Karpas-422 (cell line): ENCODE results near the gene PHRF1. TPM values are rescaled to one million over a fixed set of nuclear protein-coding genes. Genes with fewer than 3 reads are reported as not detected.
"Not testable (repeated sequence)": the region's sequence is repeated elsewhere in the genome, so short reads cannot be mapped to it uniquely, and the experiment has no call there.

Experiments used
- DNase-seq: peaks from one replicate; pipeline ENCODE4 v3.0.0-alpha.2; 2015
- H2AFZ ChIP-seq: fragments of 200-600 bp; sonication (generic); 2 replicates; pipeline ENCODE4 v1.6.1; 2014; ENCODE audit warnings: antibody characterized with exemption, low read length, mixed read lengths
- H3K27ac ChIP-seq: fragments of 200-600 bp; sonication (generic); 2 replicates; pipeline ENCODE4 v1.5.1; 2014; ENCODE audit warnings: mild to moderate bottlenecking, low read length, moderate library complexity
- H3K27me3 ChIP-seq: fragments of 200-600 bp; sonication (generic); 2 replicates; pipeline ENCODE4 v1.6.1; 2014; ENCODE audit warnings: low read length, mixed read lengths
- H3K36me3 ChIP-seq: fragments of 200-600 bp; sonication (generic); 2 replicates; pipeline ENCODE4 v1.6.1; 2014; ENCODE audit warnings: low read length, mixed read lengths; ENCODE audit not compliant: insufficient read depth
- H3K4me1 ChIP-seq: fragments of 200-600 bp; sonication (generic); 2 replicates; pipeline ENCODE4 v1.6.1; 2014; ENCODE audit warnings: mild to moderate bottlenecking, low read length, mixed read lengths
- H3K4me2 ChIP-seq: fragments of 200-600 bp; sonication (generic); 2 replicates; pipeline ENCODE4 v1.6.1; 2014; ENCODE audit warnings: low read length, low read depth, mild to moderate bottlenecking; ENCODE audit not compliant: poor library complexity, severe bottlenecking
- H3K4me3 ChIP-seq: fragments of 200-600 bp; sonication (generic); 2 replicates; pipeline ENCODE4 v1.5.1; 2014; ENCODE audit warnings: mild to moderate bottlenecking, antibody characterized with exemption, low read length, mixed read lengths
- H3K79me2 ChIP-seq: fragments of 200-600 bp; sonication (generic); 2 replicates; pipeline ENCODE4 v1.6.1; 2014; ENCODE audit warnings: mild to moderate bottlenecking, low read length, mixed read lengths
- H3K9ac ChIP-seq: fragments of 200-600 bp; sonication (generic); 2 replicates; pipeline ENCODE4 v1.6.0; 2014; ENCODE audit warnings: low read length
- H3K9me2 ChIP-seq: fragments of 200-600 bp; sonication (generic), shearing (Covaris generic); replicated peaks from 2 replicates; pipeline ENCODE4 v1.6.0; 2014; ENCODE audit warnings: mild to moderate bottlenecking, low read length, moderate library complexity; ENCODE audit not compliant: insufficient read depth
- H3K9me3 ChIP-seq: fragments of 300-700, 200-600 bp; sonication (generic); 2 replicates; pipeline ENCODE4 v1.6.1; 2014; ENCODE audit warnings: low read length, mixed read lengths
- H4K20me1 ChIP-seq: fragments of 200-600 bp; sonication (generic); 2 replicates; pipeline ENCODE4 v1.6.1; 2014; ENCODE audit warnings: mild to moderate bottlenecking, antibody characterized with exemption, low read length, low read depth; ENCODE audit not compliant: insufficient read depth
- total RNA-seq: library from RNA; depleted of rRNA; stranded (reverse); fragments of >200 nt; shearing (Covaris generic); gene quantifications from 2 replicates; pipeline ENCODE4 v1.2.3, GENCODE V29; 2014; ENCODE audit warnings: low replicate concordance

The PHRF1 gene
- total RNA-seq, 1 experiment from 2014 or later: 8.7 TPM

GRCh38 chr11:643849-644738 lies 67.8 kb downstream of the PHRF1 start:
- peaks cover 6% of the 10 kb centered on the region; the same call in 1 of the 2 replicates for H3K36me3 ChIP-seq
- H3K27me3 ChIP-seq: no peaks in the 10 kb centered on the region
- no peaks in the 10 kb centered on the region for H3K9me3 ChIP-seq
- no peak overlapping the region for H3K4me2 ChIP-seq
- H3K9me2 ChIP-seq: no peaks in the 10 kb centered on the region
- no peak overlapping the region for H2AFZ ChIP-seq
- H3K79me2 ChIP-seq: no peaks in the 10 kb centered on the region
- DNase-seq: no peak
- H3K27ac ChIP-seq: no peak overlapping the region
- H3K4me3 ChIP-seq: no peak overlapping the region
- H3K4me1 ChIP-seq: peaks cover 13% of the 10 kb centered on the region
- no peaks in the 10 kb centered on the region for H4K20me1 ChIP-seq
- H3K9ac ChIP-seq: no peak overlapping the region

GRCh38 chr11:645536-645935 lies 69.3 kb downstream of the PHRF1 start:
- Histone ChIP-seq H2AFZ (no peak overlapping the region), H3K4me1 (peaks cover 13% of the 10 kb centered on the region), H3K4me3 (no peak overlapping the region), H3K27ac (0 out of 2 replicates have a peak overlapping the region, but pooled peaks have one; percentile 68), H3K27me3 (no peaks in the 10 kb centered on the region), H3K9me3 (no peaks in the 10 kb centered on the region), H3K79me2 (no peaks in the 10 kb centered on the region), H3K4me2 (no peak overlapping the region), H3K9me2 (no peaks in the 10 kb centered on the region), H3K36me3 (peaks cover 6% of the 10 kb centered on the region; the same call in 1 of the 2 replicates), H3K9ac (no peak overlapping the region), H4K20me1 (no peaks in the 10 kb centered on the region)
- no peak for DNase-seq

GRCh38 chr11:646214-646613 lies 69.9 kb downstream of the PHRF1 start:
- Histone ChIP-seq H4K20me1 (no peaks in the 10 kb centered on the region), H3K9ac (no peak overlapping the region), H2AFZ (no peak overlapping the region), H3K79me2 (no peaks in the 10 kb centered on the region), H3K4me3 (no peak overlapping the region), H3K9me2 (no peaks in the 10 kb centered on the region), H3K27ac (peak overlapping the region; percentile 68), H3K4me2 (no peak overlapping the region), H3K27me3 (no peaks in the 10 kb centered on the region), H3K4me1 (peaks cover 13% of the 10 kb centered on the region), H3K36me3 (peaks cover 6% of the 10 kb centered on the region; the same call in 1 of the 2 replicates), H3K9me3 (no peaks in the 10 kb centered on the region)
- DNase-seq: no peak

- not testable (repeated sequence) for H4K20me1 ChIP-seq, H3K36me3 ChIP-seq, H3K79me2 ChIP-seq, H3K4me3 ChIP-seq, H3K27me3 ChIP-seq, H3K9me3 ChIP-seq, H3K27ac ChIP-seq, H3K9me2 ChIP-seq, DNase-seq, H3K4me2 ChIP-seq, H2AFZ ChIP-seq, H3K9ac ChIP-seq
- peaks cover 13% of the 10 kb centered on the region for H3K4me1 ChIP-seq
These were observed 71.4 kb downstream of the PHRF1 start for GRCh38 chr11:647672-648158.

GRCh38 chr11:650482-650881 lies 74.2 kb downstream of the PHRF1 start:
- DNase-seq: no peak
- Histone ChIP-seq H3K4me3 (no peak overlapping the region), H3K27me3 (no peaks in the 10 kb centered on the region), H3K4me1 (peaks cover 11% of the 10 kb centered on the region), H3K9me3 (no peaks in the 10 kb centered on the region), H2AFZ (no peak overlapping the region), H3K4me2 (no peak overlapping the region), H3K36me3 (peaks cover 3% of the 10 kb centered on the region; the same call in 1 of the 2 replicates), H3K9me2 (no peaks in the 10 kb centered on the region), H3K9ac (no peak overlapping the region), H3K27ac (no peak overlapping the region), H4K20me1 (0 out of 2 replicates have a peak, but pooled peaks cover 12% of the 10 kb centered on the region), H3K79me2 (no peaks in the 10 kb centered on the region)

GRCh38 chr11:653136-653535 lies 76.9 kb downstream of the PHRF1 start:
- H3K36me3 ChIP-seq, H3K4me1 ChIP-seq, H3K9me2 ChIP-seq, DNase-seq, H3K9me3 ChIP-seq, H3K27me3 ChIP-seq, H3K9ac ChIP-seq, H3K4me3 ChIP-seq, H3K4me2 ChIP-seq, H2AFZ ChIP-seq, H3K27ac ChIP-seq, H3K79me2 ChIP-seq: not testable (repeated sequence)
- peaks cover 29% of the 10 kb centered on the region for H4K20me1 ChIP-seq

GRCh38 chr11:653837-654236 lies 77.6 kb downstream of the PHRF1 start:
- H3K36me3 ChIP-seq: peaks cover 5% of the 10 kb centered on the region; the same call in 1 of the 2 replicates
- H3K9me2 ChIP-seq: no peaks in the 10 kb centered on the region

GRCh38 chr11:654444-654843 lies 78.2 kb downstream of the PHRF1 start:
- not testable (repeated sequence) for H3K4me1 ChIP-seq, H2AFZ ChIP-seq, H3K4me3 ChIP-seq, H3K79me2 ChIP-seq, H3K27ac ChIP-seq, H3K9me2 ChIP-seq, H3K36me3 ChIP-seq, H3K4me2 ChIP-seq, DNase-seq, H3K9ac ChIP-seq, H3K27me3 ChIP-seq, H3K9me3 ChIP-seq
- H4K20me1 ChIP-seq: peaks cover 41% of the 10 kb centered on the region

More at GRCh38 chr11:653837-654236, 77.6 kb downstream of the PHRF1 start:
- Histone ChIP-seq H3K4me3 (no peak overlapping the region), H3K4me1 (no peaks in the 10 kb centered on the region), H3K9me3 (no peaks in the 10 kb centered on the region), H4K20me1 (peaks cover 35% of the 10 kb centered on the region), H3K27me3 (no peaks in the 10 kb centered on the region), H3K79me2 (no peaks in the 10 kb centered on the region), H2AFZ (no peak overlapping the region), H3K9ac (no peak overlapping the region), H3K4me2 (no peak overlapping the region), H3K27ac (no peak overlapping the region)
- no peak for DNase-seq
